Ovary (tissue), 3 donors: ENCODE data around the gene PCNT.

ENCODE experiments used
- EP300 ChIP-seq: sonication (generic); formaldehyde crosslinking; IDR thresholded peaks from one replicate; pipeline ENCODE4 v1.6.1; 2017; ENCODE audit warnings: antibody characterized with exemption
- POLR2A ChIP-seq: fragments of 450-650 bp; IDR thresholded peaks from one replicate; pipeline ENCODE4 v1.6.1; 2017; ENCODE audit warnings: antibody characterized with exemption, mild to moderate bottlenecking, moderate library complexity
- TF ChIP-seq, protein P1 (sequence below), 3 donors: fragments of 450-650 bp in 2 of 3; fragments of 200-600 bp in 1 of 3; IDR thresholded peaks; one replicate each; pipeline versions ENCODE4 v1.5.1 to v1.8.0; 2016 to 2022; ENCODE audit warnings: antibody characterized with exemption in 3 of 3, mild to moderate bottlenecking in 1 of 3
- donor health status: DM: no; HTN: no; CAD: no.

- TF ChIP-seq POLR2A (no peak), EP300 (no peak)
- TF ChIP-seq, protein P1, sequence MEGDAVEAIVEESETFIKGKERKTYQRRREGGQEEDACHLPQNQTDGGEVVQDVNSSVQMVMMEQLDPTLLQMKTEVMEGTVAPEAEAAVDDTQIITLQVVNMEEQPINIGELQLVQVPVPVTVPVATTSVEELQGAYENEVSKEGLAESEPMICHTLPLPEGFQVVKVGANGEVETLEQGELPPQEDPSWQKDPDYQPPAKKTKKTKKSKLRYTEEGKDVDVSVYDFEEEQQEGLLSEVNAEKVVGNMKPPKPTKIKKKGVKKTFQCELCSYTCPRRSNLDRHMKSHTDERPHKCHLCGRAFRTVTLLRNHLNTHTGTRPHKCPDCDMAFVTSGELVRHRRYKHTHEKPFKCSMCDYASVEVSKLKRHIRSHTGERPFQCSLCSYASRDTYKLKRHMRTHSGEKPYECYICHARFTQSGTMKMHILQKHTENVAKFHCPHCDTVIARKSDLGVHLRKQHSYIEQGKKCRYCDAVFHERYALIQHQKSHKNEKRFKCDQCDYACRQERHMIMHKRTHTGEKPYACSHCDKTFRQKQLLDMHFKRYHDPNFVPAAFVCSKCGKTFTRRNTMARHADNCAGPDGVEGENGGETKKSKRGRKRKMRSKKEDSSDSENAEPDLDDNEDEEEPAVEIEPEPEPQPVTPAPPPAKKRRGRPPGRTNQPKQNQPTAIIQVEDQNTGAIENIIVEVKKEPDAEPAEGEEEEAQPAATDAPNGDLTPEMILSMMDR (IDR thresholded peaks at IDR 0.05): no peak
Observed at GRCh38 chr21:46492851-46493250, 168.9 kb downstream of the PCNT start.
